ENCODE data around the gene CEP97.

The CEP97 gene

GRCh38 chr3:101803939-101804338 lies 79.5 kb downstream of the CEP97 start:
- Histone ChIP-seq H3K27ac (ENCODE audit: low read depth, low read length, severe bottlenecking) (no peak overlapping the region), H3K4me3 (ENCODE audit: extremely low read depth, insufficient read depth, low read length, poor library complexity, severe bottlenecking) (no peak overlapping the region), H3K4me1 (ENCODE audit: control insufficient read depth, insufficient read depth, low read length, poor library complexity, severe bottlenecking) (no peaks in the 10 kb centered on the region), H3K9me3 (ENCODE audit: control insufficient read depth, low read length) (no peaks in the 10 kb centered on the region), H3K36me3 (ENCODE audit: control insufficient read depth, insufficient read depth, low read length) (peaks cover 27% of the 10 kb centered on the region)
- WGBS, 2 experiments (ENCODE audit: insufficient coverage in 2 of 2): no CpG with 5 or more reads among the region's 3 CpGs

DNA sequence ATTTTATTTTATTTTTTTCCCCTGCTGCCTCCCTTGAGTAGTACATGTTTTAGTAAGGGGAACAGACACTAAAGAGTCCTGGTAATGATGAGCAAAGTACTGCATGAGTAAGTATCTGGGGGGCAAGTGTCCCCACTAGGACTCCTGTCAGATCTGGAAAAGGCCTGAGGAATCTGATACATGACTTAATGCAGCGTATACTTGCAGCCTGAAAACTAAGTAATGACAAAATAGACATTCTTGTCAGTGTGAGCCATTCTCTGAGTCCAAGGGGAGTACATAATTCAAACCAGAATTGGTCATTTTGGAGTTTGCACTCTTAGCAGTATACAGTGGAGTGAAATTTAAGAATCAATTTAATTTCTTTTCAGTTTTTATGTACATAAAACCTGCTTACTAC lies 82.1 kb downstream of the CEP97 start:
- peaks cover 6% of the 10 kb centered on the region for H3K4me1 ChIP-seq (ENCODE audit: control insufficient read depth, insufficient read depth, low read length, poor library complexity, severe bottlenecking)
- H3K4me3 ChIP-seq (ENCODE audit: extremely low read depth, insufficient read depth, low read length, poor library complexity, severe bottlenecking): no peak overlapping the region

DNA sequence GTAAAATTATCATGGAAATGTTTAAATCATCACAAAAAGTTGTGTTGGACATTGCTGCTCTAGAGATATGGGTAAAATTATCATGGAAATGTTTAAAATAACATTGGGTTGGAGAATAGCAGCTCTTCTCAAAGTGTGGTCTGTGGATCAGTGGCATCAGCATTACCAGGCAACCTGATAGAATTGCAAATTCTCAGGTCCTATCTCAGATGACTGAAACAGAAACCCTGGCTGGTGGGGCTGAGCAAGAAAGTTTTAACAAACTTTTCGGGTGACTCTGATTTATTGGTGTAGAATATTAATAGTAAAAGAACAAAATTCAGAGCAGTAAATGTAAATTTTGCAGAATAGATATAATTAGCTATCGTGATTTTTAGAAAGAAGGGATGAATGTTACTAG lies 83.5 kb downstream of the CEP97 start:
- peaks cover 5% of the 10 kb centered on the region for H3K9me3 ChIP-seq (ENCODE audit: control insufficient read depth, low read length)
- no peak overlapping the region for H3K27ac ChIP-seq (ENCODE audit: low read depth, low read length, severe bottlenecking)
- WGBS, 2 experiments (ENCODE audit: insufficient coverage in 2 of 2): 100% methylated on average over 2 of the region's 2 CpGs; no CpG with 5 or more reads in 1 of the 2 experiments
- H3K4me1 ChIP-seq (ENCODE audit: control insufficient read depth, insufficient read depth, low read length, poor library complexity, severe bottlenecking): peaks cover 6% of the 10 kb centered on the region
- peaks cover 13% of the 10 kb centered on the region for H3K36me3 ChIP-seq (ENCODE audit: control insufficient read depth, insufficient read depth, low read length)
- no peak overlapping the region for H3K4me3 ChIP-seq (ENCODE audit: extremely low read depth, insufficient read depth, low read length, poor library complexity, severe bottlenecking)

More for the DNA sequence above, 82.1 kb downstream of the CEP97 start:
- WGBS, 2 experiments (ENCODE audit: insufficient coverage in 2 of 2): 89 to 100% methylated on average over 1 of the region's 1 CpG
- H3K36me3 ChIP-seq (ENCODE audit: control insufficient read depth, insufficient read depth, low read length): peaks cover 17% of the 10 kb centered on the region
- peaks cover 5% of the 10 kb centered on the region for H3K9me3 ChIP-seq (ENCODE audit: control insufficient read depth, low read length)
- H3K27ac ChIP-seq (ENCODE audit: low read depth, low read length, severe bottlenecking): no peak overlapping the region

- peaks cover 6% of the 10 kb centered on the region for H3K4me1 ChIP-seq (ENCODE audit: control insufficient read depth, insufficient read depth, low read length, poor library complexity, severe bottlenecking)
- H3K9me3 ChIP-seq (ENCODE audit: control insufficient read depth, low read length): peaks cover 5% of the 10 kb centered on the region
- H3K36me3 ChIP-seq (ENCODE audit: control insufficient read depth, insufficient read depth, low read length): peaks cover 3% of the 10 kb centered on the region
- H3K27ac ChIP-seq (ENCODE audit: low read depth, low read length, severe bottlenecking): peak overlapping the region; percentile 70
- H3K4me3 ChIP-seq (ENCODE audit: extremely low read depth, insufficient read depth, low read length, poor library complexity, severe bottlenecking): no peak overlapping the region
Measured at GRCh38 chr3:101809178-101810021, 85.0 kb downstream of the CEP97 start.

GRCh38 chr3:101810022-101810418 lies 85.6 kb downstream of the CEP97 start:
- Histone ChIP-seq H3K9me3 (ENCODE audit: control insufficient read depth, low read length) (peaks cover 5% of the 10 kb centered on the region), H3K4me1 (ENCODE audit: control insufficient read depth, insufficient read depth, low read length, poor library complexity, severe bottlenecking) (peaks cover 6% of the 10 kb centered on the region), H3K4me3 (ENCODE audit: extremely low read depth, insufficient read depth, low read length, poor library complexity, severe bottlenecking) (no peak overlapping the region), H3K27ac (ENCODE audit: low read depth, low read length, severe bottlenecking) (peak overlapping the region; percentile 70), H3K36me3 (ENCODE audit: control insufficient read depth, insufficient read depth, low read length) (no peaks in the 10 kb centered on the region)

DNA sequence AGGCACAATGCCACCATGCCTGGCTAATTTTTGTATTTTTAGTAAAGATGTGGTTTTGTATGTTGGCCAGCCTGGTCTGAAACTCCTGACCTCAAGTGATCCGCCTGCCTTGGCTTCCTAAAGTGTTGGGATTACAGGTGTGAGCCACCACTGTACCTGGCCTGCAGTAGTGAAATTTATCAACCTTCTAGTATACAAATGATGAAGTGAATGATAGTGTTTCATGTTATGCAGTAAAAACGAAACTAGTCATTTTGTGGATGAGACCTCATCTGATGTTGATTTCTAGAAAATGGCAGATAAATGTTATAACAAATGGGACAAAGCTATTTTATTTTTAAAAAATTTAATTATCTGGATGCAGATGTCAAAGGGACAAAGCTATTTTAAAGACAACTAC lies 87.5 kb downstream of the CEP97 start:
- Histone ChIP-seq H3K9me3 (ENCODE audit: control insufficient read depth, low read length) (peaks cover 5% of the 10 kb centered on the region), H3K27ac (ENCODE audit: low read depth, low read length, severe bottlenecking) (no peak overlapping the region), H3K4me3 (ENCODE audit: extremely low read depth, insufficient read depth, low read length, poor library complexity, severe bottlenecking) (no peak overlapping the region), H3K4me1 (ENCODE audit: control insufficient read depth, insufficient read depth, low read length, poor library complexity, severe bottlenecking) (peaks cover 6% of the 10 kb centered on the region), H3K36me3 (ENCODE audit: control insufficient read depth, insufficient read depth, low read length) (no peaks in the 10 kb centered on the region)
- WGBS, 2 experiments (ENCODE audit: insufficient coverage in 2 of 2): 93 to 100% methylated on average over 1 to 2 of the region's 2 CpGs

- H3K4me1 ChIP-seq (ENCODE audit: control insufficient read depth, insufficient read depth, low read length, poor library complexity, severe bottlenecking): peaks cover 6% of the 10 kb centered on the region
Measured at GRCh38 chr3:101812895-101813294, 88.5 kb downstream of the CEP97 start.

DNA sequence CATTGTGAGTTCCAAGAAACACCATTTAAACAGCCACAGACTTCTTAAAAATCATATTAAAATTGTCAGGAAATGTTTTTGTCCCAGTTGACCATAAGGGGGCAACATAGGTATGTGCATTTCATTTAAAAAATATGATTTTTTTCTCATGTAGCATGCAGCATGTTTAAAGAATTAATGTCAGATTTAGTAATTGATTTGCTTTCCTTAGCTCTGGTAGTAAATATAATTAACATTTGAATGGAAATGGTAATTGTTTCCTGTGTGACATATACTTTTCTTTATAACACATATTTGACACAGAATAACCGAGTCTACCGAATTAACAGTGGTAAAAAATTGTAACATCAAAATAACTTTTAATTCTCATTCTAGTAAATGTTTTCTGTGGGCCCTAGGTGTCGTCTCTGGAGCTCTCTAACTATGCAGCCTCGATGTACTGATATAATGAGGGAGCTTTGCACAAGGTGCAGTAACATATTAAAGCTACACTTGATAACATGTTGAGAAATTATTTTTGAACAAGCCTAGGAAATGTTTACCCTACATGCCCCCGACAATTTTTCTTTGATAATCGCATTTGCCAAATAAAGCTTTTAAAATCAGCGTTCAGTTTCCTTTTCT lies 89.5 kb downstream of the CEP97 start:
- H3K4me3 ChIP-seq (ENCODE audit: extremely low read depth, insufficient read depth, low read length, poor library complexity, severe bottlenecking): no peak overlapping the region
- peaks cover 14% of the 10 kb centered on the region for H3K36me3 ChIP-seq (ENCODE audit: control insufficient read depth, insufficient read depth, low read length)
- peaks cover 6% of the 10 kb centered on the region for H3K4me1 ChIP-seq (ENCODE audit: control insufficient read depth, insufficient read depth, low read length, poor library complexity, severe bottlenecking)
- H3K27ac ChIP-seq (ENCODE audit: low read depth, low read length, severe bottlenecking): no peak overlapping the region
- peaks cover 5% of the 10 kb centered on the region for H3K9me3 ChIP-seq (ENCODE audit: control insufficient read depth, low read length)
- 80 to 90% methylated on average over 2 to 3 of the region's 7 CpGs for WGBS, 2 experiments (ENCODE audit: insufficient coverage in 2 of 2)

More at GRCh38 chr3:101812895-101813294, 88.5 kb downstream of the CEP97 start:
- Histone ChIP-seq H3K4me3 (ENCODE audit: extremely low read depth, insufficient read depth, low read length, poor library complexity, severe bottlenecking) (no peak overlapping the region), H3K27ac (ENCODE audit: low read depth, low read length, severe bottlenecking) (no peak overlapping the region), H3K36me3 (ENCODE audit: control insufficient read depth, insufficient read depth, low read length) (peaks cover 9% of the 10 kb centered on the region), H3K9me3 (ENCODE audit: control insufficient read depth, low read length) (peaks cover 5% of the 10 kb centered on the region)

GRCh38 chr3:101814835-101815234 lies 90.4 kb downstream of the CEP97 start:
- whole genome bisulfite sequencing, 2 experiments (ENCODE audit: insufficient coverage in 2 of 2): 92 to 100% methylated on average over 2 of the region's 3 CpGs
- H3K27ac ChIP-seq (ENCODE audit: low read depth, low read length, severe bottlenecking): no peak overlapping the region
- peaks cover 5% of the 10 kb centered on the region for H3K9me3 ChIP-seq (ENCODE audit: control insufficient read depth, low read length)
- H3K4me1 ChIP-seq (ENCODE audit: control insufficient read depth, insufficient read depth, low read length, poor library complexity, severe bottlenecking): peaks cover under 1% of the 10 kb centered on the region
- peaks cover 14% of the 10 kb centered on the region for H3K36me3 ChIP-seq (ENCODE audit: control insufficient read depth, insufficient read depth, low read length)
- no peak overlapping the region for H3K4me3 ChIP-seq (ENCODE audit: extremely low read depth, insufficient read depth, low read length, poor library complexity, severe bottlenecking)

- Histone ChIP-seq H3K4me3 (ENCODE audit: extremely low read depth, insufficient read depth, low read length, poor library complexity, severe bottlenecking) (no peak overlapping the region), H3K36me3 (ENCODE audit: control insufficient read depth, insufficient read depth, low read length) (peaks cover 22% of the 10 kb centered on the region), H3K4me1 (ENCODE audit: control insufficient read depth, insufficient read depth, low read length, poor library complexity, severe bottlenecking) (no peaks in the 10 kb centered on the region), H3K27ac (ENCODE audit: low read depth, low read length, severe bottlenecking) (no peak overlapping the region), H3K9me3 (ENCODE audit: control insufficient read depth, low read length) (no peaks in the 10 kb centered on the region)
- 100% methylated on average over 1 of the region's 4 CpGs; no CpG with 5 or more reads in 1 of the 2 experiments for WGBS, 2 experiments (ENCODE audit: insufficient coverage in 2 of 2)
Measured at GRCh38 chr3:101816215-101817149, 92.1 kb downstream of the CEP97 start.
